ENCODE data around the gene TTBK1.
"Not testable (repeated sequence)": the region's sequence is repeated elsewhere in the genome, so short reads cannot be mapped to it uniquely, and the experiment has no call there.

Gene TTBK1

GRCh38 chr6:43290339-43290904 lies 47.1 kb downstream of the TTBK1 start:
- no peak for DNase-seq

GRCh38 chr6:43290905-43291355 lies 47.6 kb downstream of the TTBK1 start:
- no peak for DNase-seq

- DNase-seq = no peak
Measured at GRCh38 chr6:43291708-43292107, 48.4 kb downstream of the TTBK1 start.

DNA sequence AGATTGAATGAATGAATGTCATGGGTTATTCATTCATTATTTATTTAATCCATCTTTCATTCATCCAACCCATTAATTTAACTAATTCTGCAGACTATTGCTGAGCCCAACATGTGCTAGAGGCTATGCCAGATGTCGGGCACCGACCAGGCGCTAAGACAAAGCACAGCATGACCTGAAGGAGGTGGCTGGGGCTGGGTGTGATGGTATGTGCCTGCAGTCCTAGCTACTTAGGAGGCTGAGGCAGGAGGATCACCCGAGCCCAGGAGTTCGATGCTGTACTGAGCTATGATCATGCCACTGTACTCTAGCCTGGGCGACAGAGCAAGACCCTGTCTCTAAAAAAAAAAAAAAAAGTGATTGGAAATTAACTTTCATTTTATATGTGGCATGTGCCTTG lies 49.1 kb downstream of the TTBK1 start:
- DNase-seq = no peak

GRCh38 chr6:43292763-43293318 lies 49.6 kb downstream of the TTBK1 start:
- no peak for DNase-seq

GRCh38 chr6:43293698-43294097 lies 50.4 kb downstream of the TTBK1 start:
- no peak for DNase-seq

DNA sequence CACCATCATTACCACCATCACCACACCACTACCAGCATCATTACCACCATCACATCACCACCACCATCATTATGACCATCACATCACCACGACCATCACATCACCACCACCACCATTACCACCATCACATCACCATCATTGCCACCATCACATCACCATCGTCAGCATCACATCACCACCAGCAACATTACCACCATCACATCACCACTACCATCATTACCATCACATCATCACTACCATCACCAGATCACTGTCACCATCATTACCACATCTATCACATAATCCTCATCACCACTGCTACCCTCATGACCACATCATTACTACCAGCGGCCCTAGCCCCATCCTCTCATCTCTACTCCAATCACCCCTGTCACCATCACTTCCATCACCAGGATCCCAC lies 51.3 kb downstream of the TTBK1 start:
- DNase-seq = no peak

DNA sequence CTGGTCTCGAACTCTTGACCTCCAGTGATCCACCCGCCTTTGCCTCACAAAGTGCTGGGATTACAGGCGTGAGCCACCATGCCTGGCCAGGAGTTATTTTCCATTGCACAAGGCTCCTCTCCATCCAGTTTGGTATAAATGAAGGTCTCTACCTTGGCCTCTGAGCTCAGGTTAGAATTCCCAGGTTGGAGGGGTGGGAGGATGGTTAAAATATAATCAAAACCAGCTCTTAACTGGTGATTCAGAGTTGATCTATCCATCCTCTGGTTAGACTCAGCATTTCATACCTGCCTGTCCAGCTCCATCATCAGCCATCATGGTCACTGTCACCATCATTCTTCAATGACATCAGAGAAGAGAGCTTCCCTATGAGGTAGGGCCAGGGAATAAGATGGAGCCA lies 52.2 kb downstream of the TTBK1 start:
- DNase-seq = no peak

DNA sequence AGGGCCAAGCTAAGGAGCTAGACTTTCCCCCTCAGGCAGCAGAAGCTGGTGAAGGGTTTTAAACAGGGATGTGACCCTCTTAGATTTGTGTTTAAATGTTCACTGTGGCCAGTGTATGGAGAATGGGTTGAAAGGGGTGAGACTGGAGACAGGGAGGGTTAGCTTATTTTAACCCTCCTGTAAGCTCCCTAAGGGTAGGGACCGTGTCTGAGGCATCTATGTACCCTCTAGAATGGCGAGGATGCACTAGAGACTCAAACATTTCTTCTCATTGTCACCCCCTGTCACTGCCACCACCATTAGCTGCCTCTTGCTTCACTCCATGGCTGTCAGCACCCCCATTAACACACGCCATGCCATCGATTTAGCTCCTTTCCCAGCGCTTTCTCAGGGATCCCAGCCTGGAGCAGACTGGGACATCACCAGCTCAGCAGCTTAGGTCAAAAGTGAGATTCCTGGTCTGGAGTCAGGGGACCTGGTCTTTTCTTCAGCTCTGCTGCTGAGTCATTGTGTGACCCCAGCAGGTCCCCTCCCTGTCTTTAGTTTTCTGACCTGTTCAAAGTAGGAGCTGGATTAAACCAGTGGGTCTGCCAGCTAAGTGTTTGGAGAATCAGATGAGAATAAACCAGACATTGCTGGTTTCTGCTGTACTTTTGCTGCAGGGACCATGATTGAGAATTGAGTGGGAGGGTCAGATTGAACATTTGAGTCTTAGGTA lies 53.7 kb downstream of the TTBK1 start:
- DNase-seq = no peak

GRCh38 chr6:43297644-43298564 lies 54.6 kb downstream of the TTBK1 start, which contains the start of gene SLC22A7:
Gene SLC22A7, plus strand, starts transcription at chr6:43298260. Its CDS starts 99 bp downstream, at chr6:43298359.
- no peak for DNase-seq

GRCh38 chr6:43298565-43299337 lies 55.5 kb downstream of the TTBK1 start:
- DNase-seq = no peak

- no peak for DNase-seq
Measured at GRCh38 chr6:43299338-43300293, 56.3 kb downstream of the TTBK1 start.

- DNase-seq = no peak
Measured at GRCh38 chr6:43301081-43301870, 58.0 kb downstream of the TTBK1 start.

- no peak for DNase-seq
Measured at GRCh38 chr6:43302126-43302525, 58.8 kb downstream of the TTBK1 start.

- DNase-seq = not testable (repeated sequence)
Measured at GRCh38 chr6:43303006-43303405, 59.7 kb downstream of the TTBK1 start.

DNA sequence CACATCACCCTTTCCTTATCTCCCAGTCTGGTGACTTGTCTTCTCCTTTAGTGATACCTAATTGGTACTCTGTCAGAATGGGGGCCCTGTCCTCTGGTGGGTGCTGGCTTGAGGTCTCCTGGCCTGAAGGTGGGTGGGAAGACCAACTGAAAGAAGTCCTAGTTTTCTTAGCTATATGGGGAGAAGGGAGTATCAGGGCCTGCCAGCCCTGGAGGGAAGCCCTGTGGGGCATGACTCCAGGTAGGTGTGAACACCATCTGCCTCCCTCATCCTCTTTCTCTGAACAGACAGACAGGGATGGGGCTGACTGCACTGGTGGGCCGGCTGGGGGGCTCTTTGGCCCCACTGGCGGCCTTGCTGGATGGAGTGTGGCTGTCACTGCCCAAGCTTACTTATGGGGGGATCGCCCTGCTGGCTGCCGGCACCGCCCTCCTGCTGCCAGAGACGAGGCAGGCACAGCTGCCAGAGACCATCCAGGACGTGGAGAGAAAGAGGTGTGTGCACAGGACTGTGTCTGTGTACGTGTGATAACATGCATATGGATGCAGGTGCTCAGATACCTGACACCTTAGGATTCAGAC lies 60.6 kb downstream of the TTBK1 start:
- DNase-seq = no peak

GRCh38 chr6:43304361-43304760 lies 61.1 kb downstream of the TTBK1 start:
- no peak for DNase-seq

DNA sequence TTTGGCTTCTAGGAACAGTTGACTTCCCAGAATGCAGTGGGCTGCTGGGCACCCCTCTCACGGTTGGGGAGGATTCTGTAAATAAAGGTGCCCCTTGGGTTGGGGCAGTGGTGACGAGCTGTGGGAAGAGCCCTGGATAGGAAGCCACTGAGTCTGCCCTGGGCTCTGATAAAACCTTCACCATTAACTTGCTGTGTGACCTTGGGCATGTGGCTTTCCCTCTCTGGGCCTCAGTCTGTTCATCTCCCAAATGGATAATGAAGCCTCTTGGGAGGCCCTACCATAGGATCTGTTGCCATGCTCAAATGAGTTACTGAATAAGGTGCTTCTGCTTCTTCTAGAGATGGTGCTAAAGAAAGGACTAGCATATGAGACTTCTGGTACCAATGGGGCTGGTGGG lies 61.6 kb downstream of the TTBK1 start:
- no peak for DNase-seq

DNA sequence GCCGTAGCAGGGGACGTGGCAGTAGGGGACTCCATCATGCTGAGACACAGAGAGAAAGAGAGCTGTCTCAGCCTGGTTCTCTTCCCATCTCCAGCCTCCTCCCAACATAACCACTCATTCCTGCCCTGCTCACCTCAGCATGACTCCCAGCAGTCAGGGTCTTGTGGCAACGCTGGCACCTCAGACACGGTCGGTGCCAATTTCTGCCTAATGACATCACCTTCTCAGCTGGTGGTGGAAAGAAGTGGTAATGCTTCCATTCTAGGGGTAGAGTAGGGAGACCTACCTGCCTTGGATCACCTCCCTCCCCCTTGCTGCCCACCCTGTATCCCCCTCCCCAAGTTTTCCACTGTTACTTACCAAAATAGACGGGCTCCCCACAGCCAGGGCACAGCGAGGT lies 62.8 kb downstream of the TTBK1 start:
- DNase-seq = no peak

Measured in DMS 273 treated with DMSO at 0.1 percent for 48 hours (cell line).